22Rv1 (cell line): ENCODE data around the gene SFMBT1.

Experiments
- H3K27ac ChIP-seq: fragments of 450-650 bp; 2 replicates; pipeline ENCODE4 v1.5.1; 2017
- ZFX ChIP-seq: fragments of 450-650 bp; IDR thresholded peaks from 2 replicates; pipeline ENCODE4 v1.6.1; 2017; ENCODE audit warnings: antibody characterized with exemption, borderline replicate concordance
- TF ChIP-seq, protein P1 (sequence below): fragments of 450-650 bp; IDR thresholded peaks from 2 replicates; pipeline ENCODE4 v1.5.1; 2017; ENCODE audit warnings: mild to moderate bottlenecking

Gene SFMBT1

DNA sequence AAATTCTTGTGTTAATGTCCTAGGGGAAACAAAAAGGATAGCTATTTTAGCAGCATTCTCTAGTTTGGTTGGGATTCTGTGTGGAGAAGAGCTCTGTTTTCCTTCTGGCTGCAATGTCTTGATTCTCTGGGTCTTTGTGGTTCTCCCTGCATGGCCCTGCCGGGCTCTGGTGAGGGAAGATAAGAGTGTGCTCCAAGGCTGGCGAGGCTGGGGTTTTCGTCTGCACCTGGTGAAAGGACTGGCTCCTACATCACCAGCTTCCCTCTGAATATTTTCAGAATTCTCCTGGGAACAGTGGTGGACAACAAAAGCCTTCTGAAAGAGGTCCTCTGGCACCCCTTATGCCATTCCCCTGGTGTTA lies 38.1 kb upstream of the SFMBT1 start:
- no peak overlapping the region for H3K27ac ChIP-seq
- no peak for TF ChIP-seq ZFX
- TF ChIP-seq, protein P1, sequence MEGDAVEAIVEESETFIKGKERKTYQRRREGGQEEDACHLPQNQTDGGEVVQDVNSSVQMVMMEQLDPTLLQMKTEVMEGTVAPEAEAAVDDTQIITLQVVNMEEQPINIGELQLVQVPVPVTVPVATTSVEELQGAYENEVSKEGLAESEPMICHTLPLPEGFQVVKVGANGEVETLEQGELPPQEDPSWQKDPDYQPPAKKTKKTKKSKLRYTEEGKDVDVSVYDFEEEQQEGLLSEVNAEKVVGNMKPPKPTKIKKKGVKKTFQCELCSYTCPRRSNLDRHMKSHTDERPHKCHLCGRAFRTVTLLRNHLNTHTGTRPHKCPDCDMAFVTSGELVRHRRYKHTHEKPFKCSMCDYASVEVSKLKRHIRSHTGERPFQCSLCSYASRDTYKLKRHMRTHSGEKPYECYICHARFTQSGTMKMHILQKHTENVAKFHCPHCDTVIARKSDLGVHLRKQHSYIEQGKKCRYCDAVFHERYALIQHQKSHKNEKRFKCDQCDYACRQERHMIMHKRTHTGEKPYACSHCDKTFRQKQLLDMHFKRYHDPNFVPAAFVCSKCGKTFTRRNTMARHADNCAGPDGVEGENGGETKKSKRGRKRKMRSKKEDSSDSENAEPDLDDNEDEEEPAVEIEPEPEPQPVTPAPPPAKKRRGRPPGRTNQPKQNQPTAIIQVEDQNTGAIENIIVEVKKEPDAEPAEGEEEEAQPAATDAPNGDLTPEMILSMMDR: no peak

DNA sequence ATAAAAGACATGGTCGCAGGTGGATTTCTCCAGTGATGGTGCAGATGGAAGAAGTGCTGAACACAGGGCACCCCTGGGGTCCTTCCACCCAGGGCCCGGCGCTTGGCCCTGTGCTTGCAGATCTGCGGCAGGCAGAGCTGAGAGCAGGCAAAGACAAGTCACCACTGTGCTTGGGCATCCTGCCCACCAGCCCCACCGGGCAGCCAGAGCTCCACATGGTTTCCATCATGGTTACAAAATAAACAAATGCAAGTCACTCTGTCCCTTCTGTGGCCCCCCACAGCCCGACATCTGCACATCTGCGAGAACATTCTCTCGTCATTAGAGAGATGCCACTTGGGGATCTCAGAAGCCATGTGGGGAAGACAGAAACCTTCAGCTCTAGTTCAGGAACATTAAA lies 37.6 kb upstream of the SFMBT1 start:
- TF ChIP-seq ZFX: no peak
- TF ChIP-seq, protein P1: no peak
- H3K27ac ChIP-seq: no peak overlapping the region

DNA sequence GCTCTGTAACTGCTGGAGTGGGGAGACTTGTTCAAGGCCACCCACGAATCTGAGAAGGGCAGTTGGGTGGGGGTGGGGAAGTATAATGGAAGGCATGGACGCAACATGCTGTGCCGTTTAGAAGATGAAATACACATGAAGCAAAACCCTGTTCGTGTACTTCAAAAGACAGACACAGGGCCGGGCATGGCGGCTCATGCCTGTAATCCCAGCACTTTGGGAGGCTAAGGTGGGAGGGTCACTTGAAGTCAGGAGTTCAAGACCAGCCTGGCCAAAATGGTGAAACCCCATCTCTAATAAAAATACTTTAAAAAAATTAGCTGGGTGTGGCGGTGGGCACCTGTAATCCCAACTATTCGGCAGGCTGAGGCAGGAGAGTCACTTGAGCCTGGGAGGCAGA lies 36.9 kb upstream of the SFMBT1 start:
- H3K27ac ChIP-seq: no peak overlapping the region
- TF ChIP-seq, protein P1: no peak

DNA sequence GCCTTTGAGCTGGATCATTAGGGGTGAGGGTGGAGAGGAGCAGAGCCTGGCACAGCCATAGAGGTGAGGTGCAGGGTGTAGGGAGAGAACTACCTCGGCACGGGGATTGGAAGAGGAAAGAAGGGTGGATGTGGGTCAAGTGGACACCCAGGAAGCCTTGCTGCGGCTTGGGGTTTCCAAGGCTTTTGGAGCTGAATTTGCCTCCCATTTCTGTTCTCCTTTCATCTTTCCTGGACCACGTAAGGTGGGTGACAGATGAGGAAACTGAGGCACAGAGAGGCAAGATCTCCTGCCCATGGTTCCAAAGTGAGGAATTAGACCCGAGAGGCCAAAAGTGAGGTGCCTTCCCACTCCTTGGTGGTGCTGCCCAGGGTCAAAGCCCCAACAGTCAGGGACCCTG lies 35.4 kb upstream of the SFMBT1 start:
- no peak overlapping the region for H3K27ac ChIP-seq
- no peak for TF ChIP-seq ZFX
- TF ChIP-seq, protein P1: no peak

DNA sequence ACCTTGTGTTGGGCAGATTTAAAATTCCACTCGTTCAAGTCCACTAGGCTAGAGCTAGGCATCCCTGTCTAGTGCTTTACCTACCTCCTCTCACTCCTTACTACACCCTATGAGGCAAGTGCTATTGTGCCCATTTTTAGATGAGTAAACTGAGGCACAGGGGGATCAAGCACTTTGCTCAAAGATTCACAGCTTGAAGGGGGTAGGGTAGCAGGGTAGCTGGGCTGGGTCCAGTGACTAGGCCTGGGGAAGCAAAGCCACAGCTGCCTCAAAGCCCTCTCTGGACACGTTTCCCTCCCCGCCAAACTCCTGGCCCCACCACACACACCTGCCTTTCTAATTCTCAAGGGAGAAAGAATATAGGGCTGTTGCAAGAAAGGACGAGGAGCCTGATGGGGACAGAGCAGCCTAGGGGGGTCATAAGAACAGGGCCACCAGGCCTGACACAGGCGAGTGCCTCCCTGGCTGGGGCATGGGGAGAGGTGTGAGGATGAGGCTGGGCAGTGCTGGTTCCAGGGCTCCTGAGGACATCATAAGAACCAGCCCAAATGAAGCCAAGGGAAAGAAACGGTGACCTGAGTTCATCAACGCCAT lies 34.8 kb upstream of the SFMBT1 start:
- no peak overlapping the region for H3K27ac ChIP-seq
- TF ChIP-seq, protein P1: no peak
- no peak for TF ChIP-seq ZFX

DNA sequence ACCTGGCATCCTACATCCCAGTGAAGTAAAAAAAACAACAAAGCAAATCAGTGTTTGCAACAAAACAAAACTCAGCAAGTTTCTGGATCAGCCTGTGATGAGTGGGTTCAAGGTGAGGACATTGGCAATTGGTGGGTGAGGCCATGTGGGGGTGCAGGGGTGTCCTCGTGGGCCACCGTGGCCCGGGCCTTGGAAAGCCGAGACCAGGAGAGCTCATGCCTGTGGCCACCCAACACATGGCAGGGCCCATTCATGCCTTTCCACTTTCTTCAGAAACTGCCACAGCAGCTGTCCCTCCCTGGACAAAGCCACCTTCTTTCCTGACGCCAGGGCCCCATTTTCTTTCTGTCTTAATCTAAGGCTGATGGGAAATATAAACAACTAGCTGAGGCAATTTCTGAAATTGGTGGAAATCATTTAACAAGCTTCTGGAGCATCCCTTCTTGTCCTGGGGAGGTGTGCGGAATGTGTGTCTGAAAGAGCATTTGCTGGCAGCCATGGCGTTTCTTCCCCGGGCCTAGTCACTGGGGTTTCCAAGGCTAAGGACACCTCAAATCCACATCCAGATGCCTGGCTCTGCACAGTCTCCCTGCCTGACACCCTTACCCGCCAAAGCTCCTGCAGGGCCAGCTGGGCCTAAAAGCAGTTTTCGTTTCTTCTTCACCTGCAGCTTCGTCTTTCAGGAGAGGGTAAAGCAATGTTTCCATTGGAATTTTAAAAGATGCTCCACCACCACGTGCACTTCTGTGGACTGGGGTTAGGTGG lies 34.1 kb upstream of the SFMBT1 start:
- H3K27ac ChIP-seq: no peak overlapping the region
- TF ChIP-seq ZFX: no peak
- TF ChIP-seq, protein P1: no peak

DNA sequence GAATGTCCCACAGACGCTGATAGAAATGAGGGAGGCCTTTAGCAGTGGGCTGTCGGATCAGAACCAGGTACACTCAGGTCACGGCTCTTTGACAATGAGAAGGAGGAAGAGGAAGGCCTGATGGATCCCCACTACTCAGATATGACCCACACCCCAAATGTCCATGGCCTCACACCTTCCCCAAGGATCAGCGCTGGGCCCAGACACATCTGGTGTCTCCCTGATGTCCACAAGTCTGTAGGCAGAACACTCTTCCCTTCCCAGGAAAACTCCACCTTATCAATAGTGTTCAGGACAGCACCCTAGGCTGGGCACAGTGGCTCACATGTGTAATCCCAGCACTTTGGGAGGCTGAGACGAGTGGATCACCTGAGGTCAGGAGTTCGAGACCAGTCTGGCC lies 33.3 kb upstream of the SFMBT1 start:
- no peak for TF ChIP-seq ZFX
- TF ChIP-seq, protein P1: no peak
- H3K27ac ChIP-seq: no peak overlapping the region
